Activated naive CD4-positive, alpha-beta T cell treated with anti-CD3 and anti-CD28 coated beads, Interleukin-2, amount 50 U/mL, for 72 hours (primary cell): ENCODE results near the gene RIC8B. TPM values are rescaled to one million over a fixed set of nuclear protein-coding genes. Genes with fewer than 3 reads are reported as not detected.
"Not testable (repeated sequence)": the region's sequence is repeated elsewhere in the genome, so short reads cannot be mapped to it uniquely, and the experiment has no call there.

Experiments
- ATAC-seq, 2 donors: fragments of 150-1000 bp; cut with Tn5 transposase; 2 replicates each; pipeline ENCODE4 v1.10.0; 2021; ENCODE audit warnings: mild to moderate bottlenecking in 2 of 2, moderate library complexity in 2 of 2
- DNase-seq, 2 donors: peaks; one replicate each; pipeline ENCODE4 v3.0.0; 2021 to 2022; ENCODE audit warnings: low spot score in 2 of 2
- H3K27ac Mint-ChIP-seq, 2 donors: one replicate each; pipeline ENCODE4 v1.8.0; 2022; ENCODE audit warnings: mild to moderate bottlenecking in 2 of 2, mixed read lengths in 2 of 2
- H3K36me3 Mint-ChIP-seq, 2 donors: one replicate each; pipeline ENCODE4 v1.8.0; 2022; ENCODE audit warnings: mixed read lengths in 2 of 2
- H3K9me3 Mint-ChIP-seq, 2 donors: one replicate each; pipeline ENCODE4 v1.8.0; 2022; ENCODE audit warnings: mixed read lengths in 2 of 2
- total RNA-seq, 2 donors: library from RNA; stranded (reverse); gene quantifications; one replicate each; pipeline ENCODE4 v1.2.3, GENCODE V29; 2022

The RIC8B gene
- total RNA-seq, 2 donors from 2014 or later, result 9.2 to 16.5 TPM

DNA sequence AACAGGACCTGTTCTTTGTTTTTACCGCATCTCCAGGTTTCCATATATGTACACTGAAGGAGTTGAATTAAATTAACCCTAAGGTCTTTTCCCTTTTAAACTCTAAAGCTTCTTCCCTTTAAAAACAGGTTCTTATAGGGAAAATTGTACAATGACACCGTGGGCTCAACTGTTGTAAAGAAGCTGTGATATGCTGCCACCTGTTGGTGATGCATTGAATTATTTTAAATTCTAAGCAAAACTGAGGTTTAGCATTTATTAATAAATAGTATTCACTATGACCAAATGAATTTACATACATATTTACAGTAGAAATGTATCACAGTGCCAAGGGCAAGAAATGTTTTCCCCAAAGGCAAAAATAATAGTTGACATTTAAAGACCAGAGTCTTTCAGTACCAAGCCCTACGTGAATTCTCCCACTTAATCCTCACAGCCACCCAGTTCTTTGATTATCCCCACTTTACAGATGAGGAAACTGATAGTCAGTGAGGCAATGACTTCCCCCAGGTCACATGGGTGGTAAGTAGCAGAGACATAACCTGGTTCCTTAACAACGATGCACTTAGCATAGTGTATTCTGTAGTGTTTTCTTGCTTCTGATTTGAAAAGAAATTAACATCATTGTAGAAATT lies 145.5 kb downstream of the RIC8B start:
- peaks cover 0 to 12% of the 10 kb centered on the region in 2 donors for H3K36me3 Mint-ChIP-seq
- H3K27ac Mint-ChIP-seq, result no peak overlapping the region
- ATAC-seq, result no peak
- DNase-seq, result peak in 1 of 2 donors; percentile 30
- H3K9me3 Mint-ChIP-seq, result peaks cover 5 to 8% of the 10 kb centered on the region in 2 donors

DNA sequence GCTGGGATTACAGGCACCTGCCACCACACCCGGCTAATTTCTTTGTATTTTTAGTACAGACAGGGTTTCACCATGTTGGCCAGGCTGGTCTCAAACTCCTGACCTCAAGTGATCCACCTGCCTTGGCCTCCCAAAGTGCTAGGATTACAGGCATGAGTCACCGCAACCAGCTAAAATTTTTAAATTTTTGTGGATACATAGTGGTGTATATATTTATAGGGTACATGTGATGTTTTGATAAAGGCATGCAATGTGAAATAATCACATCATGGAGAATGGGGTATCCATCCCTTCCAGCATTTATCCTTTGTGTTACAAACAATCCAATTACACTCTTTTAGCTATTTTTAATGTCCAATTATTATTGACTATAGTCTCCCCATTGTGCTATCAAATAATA lies 147.5 kb downstream of the RIC8B start:
- not testable (repeated sequence) for H3K27ac Mint-ChIP-seq, ATAC-seq, H3K9me3 Mint-ChIP-seq, DNase-seq
- H3K36me3 Mint-ChIP-seq, result peaks cover 0 to 12% of the 10 kb centered on the region in 2 donors

DNA sequence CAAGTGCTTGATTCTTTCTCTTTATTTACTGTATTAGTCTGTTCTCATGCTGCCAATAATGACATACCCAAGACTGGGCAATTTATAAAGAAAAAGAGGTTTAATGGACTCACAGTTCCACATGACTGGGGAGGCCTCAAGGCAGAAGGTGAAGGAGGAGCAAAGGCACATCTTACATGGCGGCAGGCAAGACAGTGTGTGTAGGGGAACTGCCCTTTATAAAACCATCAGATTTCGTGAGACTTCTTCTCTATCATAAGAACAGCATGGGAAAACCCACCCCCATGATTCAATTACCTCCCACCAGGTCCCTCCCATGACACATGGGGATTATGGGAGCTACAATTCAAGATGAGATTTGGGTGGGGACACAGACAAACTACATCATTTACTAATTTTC lies 149.1 kb downstream of the RIC8B start:
- H3K9me3 Mint-ChIP-seq, ATAC-seq, H3K27ac Mint-ChIP-seq, DNase-seq: not testable (repeated sequence)
- peaks cover 0 to 12% of the 10 kb centered on the region in 2 donors for H3K36me3 Mint-ChIP-seq

DNA sequence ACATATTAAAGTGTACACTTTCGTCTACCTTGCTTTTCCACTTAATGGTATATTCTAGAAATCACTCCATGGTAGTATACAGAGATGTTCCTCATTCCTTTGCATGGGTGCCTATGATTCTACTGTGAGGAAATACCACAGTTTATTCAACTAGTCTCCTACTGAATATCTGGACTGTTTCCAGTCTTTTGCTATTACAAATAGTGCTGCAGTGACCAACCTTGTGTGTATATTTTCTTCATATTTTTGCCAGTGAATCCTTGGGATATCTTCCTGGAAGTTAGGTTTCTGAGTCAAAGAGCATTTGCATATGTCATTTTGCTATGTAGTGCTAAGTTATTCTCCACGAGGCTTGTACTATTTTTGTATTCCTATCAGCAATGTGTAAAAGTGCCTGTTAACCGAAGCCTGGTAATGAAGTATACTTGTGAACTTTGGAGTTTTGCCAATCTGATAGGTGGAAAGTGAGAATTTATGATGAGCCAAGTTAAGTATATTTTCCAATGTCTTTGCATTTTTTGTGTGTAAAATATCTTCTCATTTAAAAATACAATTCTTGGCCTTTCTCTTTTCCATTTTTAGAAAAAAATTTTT lies 149.9 kb downstream of the RIC8B start:
- H3K27ac Mint-ChIP-seq, result no peak overlapping the region
- H3K9me3 Mint-ChIP-seq, result peaks cover 5 to 8% of the 10 kb centered on the region in 2 donors
- DNase-seq (no peak), ATAC-seq (no peak)
- peaks cover 0 to 12% of the 10 kb centered on the region in 2 donors for H3K36me3 Mint-ChIP-seq

DNA sequence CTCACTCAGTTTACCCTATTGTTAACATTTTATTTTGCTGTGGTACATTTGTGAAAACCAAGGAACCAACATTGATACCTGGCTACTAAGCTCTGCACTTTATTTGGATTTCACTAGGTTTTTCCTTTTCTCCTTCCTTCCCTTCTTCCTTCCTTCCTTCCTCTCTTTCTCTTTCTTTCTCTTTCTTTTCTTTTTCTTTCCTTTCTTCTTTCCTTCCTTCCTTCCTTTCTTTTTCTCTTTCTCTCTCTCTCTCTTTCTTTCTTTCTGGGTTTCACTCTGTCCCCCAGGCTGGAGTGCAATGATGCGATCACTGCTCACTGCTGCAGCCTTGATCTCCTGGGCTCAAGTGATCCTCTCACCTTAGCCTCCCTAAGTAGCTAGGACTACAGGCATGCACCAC lies 152.2 kb downstream of the RIC8B start:
- ATAC-seq (no peak), DNase-seq (no peak)
- H3K9me3 Mint-ChIP-seq, result peaks cover 5 to 8% of the 10 kb centered on the region in 2 donors
- H3K36me3 Mint-ChIP-seq, result peaks cover 0 to 12% of the 10 kb centered on the region in 2 donors
- H3K27ac Mint-ChIP-seq, result no peak overlapping the region

DNA sequence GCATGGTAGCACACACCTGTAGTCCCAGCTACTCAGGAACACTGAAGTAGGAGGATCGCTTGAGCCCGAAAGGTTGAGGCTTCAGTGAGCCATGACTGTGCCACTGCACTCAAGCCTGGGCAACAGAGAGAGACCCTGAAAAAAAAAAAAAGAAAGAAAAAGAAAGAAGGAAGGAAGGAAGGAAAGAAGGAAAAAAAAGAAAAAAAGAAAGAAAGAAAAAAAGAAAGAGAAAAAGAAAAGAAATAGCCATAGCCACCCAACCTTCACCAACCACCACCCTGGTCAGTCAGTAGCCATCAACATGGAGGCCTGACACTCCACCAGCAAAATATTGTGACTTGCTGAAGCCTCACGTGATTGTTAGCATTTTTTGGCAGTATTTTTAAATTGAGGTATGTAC lies 159.8 kb downstream of the RIC8B start:
- no peaks in the 10 kb centered on the region for H3K9me3 Mint-ChIP-seq
- no peak overlapping the region for H3K27ac Mint-ChIP-seq

More for the DNA sequence above, 159.8 kb downstream of the RIC8B start:
- DNase-seq (no peak), ATAC-seq (no peak)
- H3K36me3 Mint-ChIP-seq, result no peaks in the 10 kb centered on the region

Other genes with a start within 250 kb of the RIC8B start
- gene RFX4, start 191.7 kb upstream of the RIC8B start, total RNA-seq, result not detected
- gene TMEM263, start 181.2 kb downstream of the RIC8B start, total RNA-seq, result 10 to 100 TPM; 31.9 to 46.5 TPM
- 1 to 10 TPM; 4.1 to 6.4 TPM for gene MTERF2, start 212.5 kb downstream of the RIC8B start, total RNA-seq